GM21717 (cell line): ENCODE results near the gene TM4SF18.
"Not testable (repeated sequence)": the region's sequence is repeated elsewhere in the genome, so short reads cannot be mapped to it uniquely, and the experiment has no call there.

Source experiments
- ATAC-seq: cut with Tn5 transposase; IDR thresholded peaks from one replicate; pipeline ENCODE4 v1.9.1; 2021; ENCODE audit warnings: mild to moderate bottlenecking, moderate library complexity; ENCODE audit not compliant: unreplicated experiment

TM4SF18 gene

DNA sequence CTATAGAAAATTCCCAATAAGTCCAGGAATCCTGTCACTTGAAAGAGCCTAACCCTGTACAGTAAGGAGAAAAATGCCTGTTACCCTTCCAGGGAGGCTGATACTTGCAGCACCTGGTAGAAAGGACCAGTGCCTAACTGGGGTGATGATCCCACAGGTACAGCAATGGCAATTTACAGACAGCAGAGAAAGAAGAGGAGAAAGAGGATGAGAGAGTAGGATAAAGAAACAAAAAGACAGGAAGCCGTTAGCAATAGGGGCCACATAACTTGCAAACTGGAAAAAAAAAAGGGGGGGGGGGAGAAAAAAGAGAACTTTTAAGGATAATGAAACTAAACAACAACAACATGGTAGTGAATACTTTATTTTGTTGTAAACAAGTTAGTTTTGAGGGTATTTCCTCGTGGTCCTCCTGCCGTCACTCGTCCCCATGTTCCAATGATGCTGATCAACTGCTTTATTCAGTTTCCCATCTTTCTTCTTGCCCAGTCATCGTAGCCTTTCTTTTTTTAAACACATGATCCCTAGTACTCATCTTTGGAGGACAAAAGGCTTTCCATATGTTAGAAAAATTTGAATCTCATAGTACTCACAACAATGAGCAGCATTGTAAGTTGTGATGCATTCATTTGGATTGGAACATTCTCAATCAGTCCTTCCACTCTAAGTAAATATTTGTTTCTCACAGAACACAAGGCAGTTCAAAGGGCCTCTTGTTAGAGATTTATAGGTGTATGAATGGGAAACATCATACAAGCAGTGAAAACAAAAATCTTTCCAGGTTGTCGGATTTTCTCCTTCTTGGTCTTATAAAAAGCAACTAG lies 35.5 kb upstream of the TM4SF18 start:
- ATAC-seq, result no peak

DNA sequence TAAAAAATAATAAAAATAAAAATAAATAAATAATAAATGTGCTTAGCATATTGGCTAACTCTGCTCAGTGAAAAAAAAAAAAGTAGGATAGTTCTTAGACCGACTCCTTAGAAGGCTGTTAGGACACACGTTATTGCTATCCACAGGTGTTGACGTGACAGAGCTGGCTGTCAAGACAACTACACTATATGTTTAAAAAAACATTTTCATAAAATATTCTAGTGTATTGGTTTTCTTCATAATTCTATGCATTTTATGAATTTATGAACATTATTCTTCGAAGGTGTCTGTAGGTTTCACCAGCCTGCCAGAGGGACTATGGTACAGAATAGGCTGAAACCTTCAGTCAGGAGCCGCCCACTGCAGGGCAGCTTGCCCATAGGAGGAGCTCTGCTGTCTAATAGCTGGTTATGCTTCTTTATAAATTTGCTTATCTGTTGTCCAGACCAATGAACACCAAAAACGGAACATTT lies 34.8 kb upstream of the TM4SF18 start:
- no peak for ATAC-seq

DNA sequence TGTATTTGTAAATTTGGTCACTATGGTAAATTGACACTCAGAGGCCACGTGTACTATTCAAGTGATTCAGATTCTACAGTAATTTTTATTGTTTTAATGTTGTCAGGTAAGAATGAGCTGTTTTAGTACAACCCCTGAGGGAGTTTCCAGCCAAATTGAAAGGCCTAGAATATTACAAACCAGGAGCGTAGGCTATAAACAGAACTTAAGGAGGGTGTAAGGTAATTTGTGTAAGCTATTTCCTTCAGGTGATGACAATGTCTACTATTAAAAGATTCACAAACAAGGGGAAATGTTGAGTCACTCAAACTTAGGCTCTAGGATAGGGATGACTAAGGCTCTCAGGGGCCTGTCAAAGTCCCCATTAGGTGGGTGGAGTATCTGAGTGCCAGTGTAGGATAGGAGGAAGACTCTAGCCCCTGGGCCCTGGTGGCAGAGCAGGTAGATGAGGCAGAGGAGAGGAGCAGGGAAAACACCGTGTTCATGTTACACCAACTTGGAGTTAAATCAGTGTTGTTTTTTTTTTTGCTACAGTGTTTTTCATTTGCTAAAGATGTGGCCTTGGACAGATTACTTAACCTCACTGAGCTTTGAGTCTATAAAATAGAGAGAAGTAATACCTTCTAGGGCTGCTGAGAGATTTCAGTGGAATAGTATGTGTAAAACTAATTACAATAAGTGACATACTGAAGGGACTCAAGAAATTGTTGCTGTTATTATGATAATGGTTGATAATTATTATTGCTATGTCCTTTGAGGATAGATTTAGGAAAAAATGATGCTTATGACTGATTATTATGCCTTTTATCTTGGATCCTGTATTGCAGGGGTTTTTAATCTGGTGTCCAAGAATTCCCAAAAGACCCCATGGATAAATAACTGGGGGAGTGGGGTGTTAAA lies 33.8 kb upstream of the TM4SF18 start:
- ATAC-seq, result no peak

DNA sequence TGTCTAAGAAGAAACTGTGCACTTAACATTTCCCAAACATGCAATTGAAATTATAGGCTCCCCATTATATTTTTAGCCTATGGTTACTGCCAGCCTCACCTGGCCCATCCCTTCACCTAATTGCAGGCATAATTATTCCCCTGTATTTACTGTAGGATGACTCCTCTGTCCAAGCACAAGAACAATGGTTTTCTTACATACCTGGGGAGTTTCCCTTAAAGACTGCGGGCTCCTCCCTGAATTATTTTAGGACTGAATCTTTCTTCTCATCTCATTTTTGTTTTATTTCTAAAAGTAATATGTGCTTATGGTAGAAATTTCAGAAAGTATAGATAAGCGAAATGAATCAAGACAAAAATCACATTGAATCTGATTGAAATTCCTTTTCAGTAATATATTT lies 32.6 kb upstream of the TM4SF18 start:
- ATAC-seq, result no peak

DNA sequence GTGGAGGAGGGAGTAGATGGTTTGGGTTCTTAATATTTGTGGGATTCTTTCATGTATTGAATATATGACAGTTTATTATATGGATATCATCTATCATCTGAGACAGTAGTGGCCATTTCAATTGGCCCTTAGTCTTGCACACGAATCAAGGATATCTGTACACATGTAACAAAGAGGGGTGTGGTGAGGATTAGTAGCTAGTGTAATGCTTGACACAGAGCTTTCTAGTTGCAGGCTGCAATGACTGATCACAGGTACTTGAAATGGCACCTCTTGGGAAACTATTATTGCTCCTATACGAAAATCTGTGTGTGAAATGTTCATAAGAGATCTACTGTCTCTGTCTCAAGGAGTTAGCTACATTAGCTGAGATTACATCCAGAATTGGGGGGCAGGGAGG lies 31.2 kb upstream of the TM4SF18 start:
- ATAC-seq, result no peak

DNA sequence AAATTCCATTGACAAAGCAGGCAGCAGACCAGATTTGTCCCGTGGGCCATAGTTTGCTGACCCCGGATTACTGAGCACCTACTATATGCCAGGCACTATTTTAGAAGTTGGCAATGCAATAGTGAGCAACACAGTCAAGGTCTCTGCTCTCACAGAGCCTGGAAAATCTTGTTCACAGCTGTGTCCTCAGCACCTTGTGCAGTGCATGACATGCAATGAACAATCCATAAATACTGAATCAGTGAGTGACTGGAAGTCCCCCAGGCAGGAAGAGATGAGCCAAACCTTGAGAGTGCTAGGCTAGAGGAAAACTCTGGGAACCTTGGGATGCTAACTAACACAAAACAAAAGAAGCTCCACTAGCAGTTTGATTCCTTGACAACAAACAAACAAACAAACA lies 29.6 kb upstream of the TM4SF18 start:
- no peak for ATAC-seq

DNA sequence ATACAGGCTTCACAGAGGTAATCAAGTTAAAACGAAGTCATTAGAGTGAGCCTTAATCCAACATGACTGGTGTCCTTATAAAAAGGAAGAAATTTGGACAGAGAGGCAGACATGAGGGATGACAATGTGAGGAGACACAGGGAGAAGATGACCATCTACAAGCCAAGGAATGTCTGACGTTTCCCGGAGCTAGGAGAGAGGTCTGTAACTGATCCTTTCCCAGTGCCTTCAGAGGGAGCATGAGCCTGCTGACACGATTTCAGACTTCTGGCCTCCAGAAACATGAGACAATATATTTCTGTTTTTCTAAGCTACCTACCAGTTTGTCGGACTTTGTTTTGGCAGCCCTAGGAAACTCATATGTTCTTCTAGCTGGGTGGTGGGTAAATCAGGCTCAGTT lies 28.9 kb upstream of the TM4SF18 start:
- ATAC-seq, result no peak

DNA sequence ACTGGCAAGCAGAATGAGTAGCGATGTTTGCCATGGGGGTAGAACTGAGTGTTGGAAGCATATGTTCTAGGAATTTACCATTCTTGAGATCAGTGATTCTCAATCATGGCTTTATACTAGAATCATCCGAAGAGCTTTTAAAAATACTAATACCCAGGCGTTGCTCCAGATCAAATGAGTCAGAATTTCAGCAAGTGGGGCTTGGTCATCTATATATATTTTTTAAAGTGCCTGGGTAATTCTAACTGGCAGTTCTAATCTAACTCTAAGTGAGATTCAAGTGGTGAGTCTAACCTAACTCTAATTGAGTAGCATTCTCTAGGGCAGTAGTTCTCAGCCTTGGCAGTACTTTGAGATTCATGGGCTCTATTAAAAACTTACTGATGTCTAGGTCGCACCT lies 23.2 kb upstream of the TM4SF18 start:
- ATAC-seq, result no peak

DNA sequence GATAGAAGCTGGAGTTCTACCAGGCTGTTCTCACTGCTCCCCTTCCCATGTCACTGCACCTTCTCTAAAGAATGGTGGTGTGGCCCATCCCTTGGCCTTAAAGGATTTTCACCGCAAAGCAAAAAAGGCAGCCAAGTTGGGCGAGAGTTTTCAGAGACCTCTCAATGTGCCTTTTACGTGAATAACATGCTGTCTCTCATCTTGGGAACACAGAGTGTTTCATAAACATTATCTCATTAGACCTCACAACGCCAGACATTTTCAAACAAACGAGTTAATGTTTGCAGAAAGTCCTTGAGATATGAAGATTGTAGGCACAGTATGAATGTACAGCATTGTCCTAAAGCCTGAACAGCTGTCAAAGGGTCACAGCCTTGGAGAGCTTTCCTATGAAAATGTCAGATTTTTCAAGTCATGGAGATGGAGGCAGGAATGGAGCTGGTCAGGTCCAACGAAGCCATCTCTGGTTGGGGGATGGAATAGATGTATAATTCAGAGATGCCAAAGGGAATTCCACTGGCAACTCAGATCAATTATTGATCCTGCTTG lies 22.7 kb upstream of the TM4SF18 start:
- no peak for ATAC-seq

DNA sequence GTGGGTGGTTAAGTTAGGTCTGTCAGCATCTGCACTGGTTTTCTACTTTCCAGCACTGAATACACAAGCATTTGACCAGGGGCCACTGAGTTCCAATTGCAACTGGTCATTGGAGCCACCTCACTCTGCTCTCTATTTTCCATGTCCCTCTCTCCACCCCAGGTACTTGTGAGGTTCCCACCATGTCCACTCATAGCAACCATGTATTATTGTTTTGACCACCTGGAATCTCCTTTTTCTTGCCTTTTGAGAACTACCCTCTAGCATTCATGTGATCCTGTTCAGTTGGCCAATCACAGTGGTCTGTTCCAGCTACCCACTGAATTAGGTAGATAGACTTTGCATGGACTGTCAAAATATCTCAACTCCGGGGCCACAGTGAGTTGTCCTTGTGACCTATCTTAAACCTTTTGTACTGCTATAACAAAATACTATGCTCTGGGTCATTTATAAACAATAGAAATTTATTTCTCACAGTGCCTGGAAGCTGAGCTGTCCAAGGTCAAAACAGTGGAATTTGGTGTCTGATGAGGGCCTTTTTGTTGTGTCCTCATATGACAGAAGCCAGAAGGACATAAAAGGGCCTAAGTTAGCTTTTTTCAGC lies 20.2 kb upstream of the TM4SF18 start:
- no peak for ATAC-seq

DNA sequence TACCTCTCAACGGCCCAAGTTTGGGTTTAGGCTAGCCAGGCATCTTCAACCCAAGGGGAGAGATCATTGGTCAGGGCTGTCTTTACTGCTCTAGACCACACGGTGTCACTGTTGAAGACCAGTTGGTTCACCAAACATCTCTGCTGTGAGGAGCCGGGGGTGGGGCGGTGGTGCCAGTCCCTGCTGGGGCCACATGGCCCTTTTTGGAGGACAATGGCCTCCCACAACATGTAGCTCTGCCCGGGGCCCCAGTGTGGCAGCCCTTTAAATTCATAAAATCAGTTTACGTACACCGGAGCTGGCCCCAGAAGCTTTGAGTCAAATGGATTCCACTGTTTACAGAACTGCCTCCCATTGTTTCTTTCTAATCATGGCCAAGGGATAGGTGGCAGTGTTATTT lies 19.1 kb upstream of the TM4SF18 start:
- ATAC-seq, result peak; percentile 84

DNA sequence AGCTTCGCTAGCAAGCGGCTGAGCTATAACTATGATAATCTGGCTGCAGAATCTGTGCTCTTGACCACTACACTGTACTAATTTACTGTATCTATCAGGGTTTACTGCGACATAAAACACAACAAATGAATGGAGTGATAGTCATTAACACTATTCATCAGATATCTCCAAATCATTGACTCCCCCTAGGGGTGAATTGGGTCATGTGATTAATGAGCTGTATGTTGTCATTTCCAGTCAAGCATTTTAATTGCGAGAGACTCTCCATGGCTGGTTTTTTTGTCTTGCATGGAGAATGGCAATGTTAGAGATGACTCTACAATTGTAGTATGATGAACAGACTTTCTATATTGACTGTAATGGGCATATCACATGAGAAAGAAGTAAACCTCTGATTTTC lies 10.5 kb upstream of the TM4SF18 start:
- ATAC-seq, result no peak

DNA sequence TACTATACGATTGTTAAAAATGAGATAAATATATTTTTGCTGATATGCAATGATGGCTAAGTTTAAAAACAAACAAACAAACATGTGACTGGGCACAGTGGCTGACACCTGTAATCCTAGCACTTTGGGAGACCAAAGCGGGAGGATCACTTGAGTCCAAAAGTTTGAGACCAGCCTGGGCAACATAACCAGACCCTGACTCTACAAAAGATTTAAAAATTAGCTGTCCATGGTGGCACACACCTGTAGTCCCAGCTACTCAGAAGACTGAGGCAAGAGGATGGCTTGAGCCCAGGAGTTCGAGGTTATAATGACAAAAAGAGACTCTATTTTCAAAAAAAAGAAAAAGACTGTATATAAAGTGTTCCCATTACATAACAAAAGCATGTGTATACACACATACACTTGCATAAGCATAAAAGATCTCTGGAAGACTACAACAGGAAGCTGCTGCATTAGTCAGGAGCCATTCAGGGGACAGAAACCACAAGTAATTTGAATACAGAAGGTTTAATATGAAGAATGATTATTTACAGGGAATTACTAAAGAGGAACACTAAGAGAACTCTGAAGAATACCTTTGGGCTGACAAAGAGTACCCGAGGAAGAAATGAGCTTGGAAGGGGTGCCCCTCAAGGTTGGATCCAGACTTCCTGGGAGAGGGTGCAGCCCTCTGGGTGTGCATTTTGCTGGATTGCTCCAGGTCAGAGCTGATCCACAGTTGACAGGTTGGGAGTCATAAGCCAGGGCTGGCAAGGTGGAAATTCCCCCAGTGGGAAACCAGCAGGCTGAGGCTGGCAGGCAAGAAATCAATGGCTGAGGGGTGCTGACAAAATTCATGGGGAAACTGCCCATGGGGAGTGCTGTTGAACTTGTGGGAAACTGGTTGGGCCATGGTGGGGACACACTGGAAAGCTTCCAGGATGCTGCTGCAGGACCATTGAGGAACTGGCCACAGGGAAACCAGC lies 9.3 kb upstream of the TM4SF18 start:
- no peak for ATAC-seq

DNA sequence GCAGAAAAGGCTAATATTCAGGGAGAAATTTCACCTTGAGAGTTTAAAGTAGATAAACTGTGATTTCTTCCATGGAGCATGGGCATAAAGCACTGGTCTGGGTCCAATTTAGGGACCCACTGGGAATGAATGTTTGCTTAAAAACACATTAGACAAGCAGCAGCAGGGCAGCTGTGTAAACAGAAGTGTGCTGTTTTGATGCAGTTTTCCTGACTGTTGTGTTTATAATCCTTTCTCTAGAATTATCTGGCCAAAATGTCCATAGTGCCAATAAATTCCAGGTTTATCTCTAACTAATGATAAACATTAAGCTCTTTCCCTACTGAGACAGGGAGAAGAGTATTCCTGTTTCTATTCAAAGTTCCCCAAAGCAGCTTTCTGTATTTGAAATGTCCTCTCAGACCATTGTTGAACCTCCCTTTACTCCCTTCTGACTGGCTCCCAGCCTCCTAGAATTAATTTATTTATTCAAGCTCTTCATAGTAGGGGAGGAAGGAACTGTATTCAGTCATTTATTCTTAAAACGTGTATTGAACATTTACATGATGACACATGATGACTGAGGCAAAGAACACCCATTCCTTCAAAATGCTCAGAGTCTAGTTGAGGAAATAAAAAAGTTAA lies 7.0 kb upstream of the TM4SF18 start:
- ATAC-seq, result no peak

DNA sequence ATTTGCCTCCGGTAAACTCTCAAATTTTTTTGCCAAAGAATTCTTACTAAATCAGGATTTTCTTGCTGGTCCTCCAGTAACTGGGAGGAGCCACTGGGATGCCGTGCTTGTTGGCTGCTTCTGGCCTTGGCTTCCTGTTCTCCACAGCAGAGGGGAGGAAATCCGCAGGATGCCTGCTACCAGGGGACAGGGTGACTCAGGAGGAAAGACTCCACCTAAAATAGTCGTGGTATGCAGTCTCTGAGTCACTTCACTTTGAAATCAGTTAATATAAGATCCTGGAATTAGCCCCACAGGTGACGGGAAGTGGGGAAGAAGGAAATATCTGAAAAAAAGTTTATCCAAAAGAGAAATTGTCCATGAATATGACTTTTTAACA lies 6.5 kb upstream of the TM4SF18 start:
- ATAC-seq, result no peak

DNA sequence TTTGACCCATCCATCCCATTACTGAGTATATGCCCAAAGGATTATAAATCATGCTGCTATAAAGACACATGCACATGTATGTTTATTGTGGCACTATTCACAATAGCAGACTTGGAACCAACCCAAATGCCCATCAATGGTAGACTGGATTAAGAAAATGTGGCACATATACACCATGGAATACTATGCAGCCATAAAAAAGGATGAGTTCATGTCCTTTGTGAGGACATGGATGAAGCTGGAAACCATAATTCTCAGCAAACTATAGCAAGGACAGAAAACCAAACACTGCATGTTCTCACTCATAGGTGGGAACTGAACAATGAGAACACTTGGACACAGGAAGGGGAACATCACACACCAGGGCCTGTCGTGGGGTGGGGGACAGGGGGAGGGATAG lies 4.0 kb upstream of the TM4SF18 start:
- ATAC-seq, result not testable (repeated sequence)

DNA sequence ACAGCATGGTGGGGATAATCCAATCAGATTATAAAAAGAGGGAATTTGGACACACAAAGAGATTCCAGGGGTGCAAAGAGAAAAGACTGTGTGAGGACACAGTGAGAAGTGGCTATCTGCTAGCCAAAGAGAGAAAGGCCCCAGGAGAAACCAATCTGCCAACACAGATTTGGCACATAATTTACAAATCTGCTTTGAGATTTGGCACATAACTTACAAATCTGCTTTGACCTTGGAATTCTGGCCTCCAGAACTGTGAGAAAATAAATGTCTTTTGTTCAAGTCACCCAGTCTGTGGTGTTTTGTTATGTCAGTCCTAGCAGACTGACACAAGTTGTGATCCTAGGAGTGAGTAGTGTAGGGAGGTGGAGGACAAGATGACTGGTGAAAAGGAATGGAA lies 3.5 kb upstream of the TM4SF18 start:
- no peak for ATAC-seq

DNA sequence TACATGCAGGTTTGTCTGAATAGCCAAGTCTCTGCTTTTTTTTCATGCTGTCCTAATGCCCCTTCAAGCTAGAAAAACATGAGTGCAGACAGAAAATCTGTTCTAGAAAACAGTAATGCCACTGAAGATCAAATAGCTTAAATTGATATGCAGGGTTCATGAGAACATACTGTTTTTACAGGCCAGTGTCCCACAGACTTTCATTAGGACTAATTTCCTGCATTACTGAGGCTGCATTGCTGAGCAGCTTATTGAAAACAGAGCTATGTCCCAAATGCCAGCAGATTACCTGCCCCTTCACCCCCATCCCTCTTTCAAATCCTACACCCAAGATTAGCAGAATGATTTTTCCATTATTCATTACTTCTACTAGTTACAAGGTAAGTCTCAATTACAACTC lies 665 bp downstream of the TM4SF18 start:
- ATAC-seq, result no peak

DNA sequence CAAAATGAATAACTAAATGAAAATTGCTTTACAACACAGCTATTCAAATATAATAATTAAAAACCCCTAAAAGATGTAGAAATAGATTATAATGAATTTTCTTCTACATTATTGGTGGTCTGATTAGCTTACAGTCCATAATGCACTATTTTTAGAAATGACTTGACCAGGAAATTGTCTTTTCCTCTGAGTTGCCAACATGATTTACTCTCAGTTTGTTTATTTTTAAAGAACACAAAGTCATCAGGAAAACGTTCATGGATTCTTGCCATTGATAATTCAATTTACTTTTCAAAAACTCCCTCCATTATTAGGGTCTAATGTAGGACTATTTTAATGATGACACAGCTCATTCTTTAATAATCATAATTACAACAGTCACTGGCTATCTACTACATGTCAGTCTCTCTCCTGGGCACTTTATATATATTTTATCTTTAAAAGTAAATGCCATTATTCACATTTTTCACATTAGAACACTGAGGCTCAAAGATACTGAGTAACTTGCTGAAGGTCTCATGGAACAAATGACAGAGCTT lies 1.1 kb downstream of the TM4SF18 start:
- no peak for ATAC-seq
